Endothelial cell (in vitro differentiated cells): ENCODE data around the gene PRPS1L1. TPM values are rescaled to one million over a fixed set of nuclear protein-coding genes. Genes with fewer than 3 reads are reported as not detected.

Source experiments
- DNase-seq: peaks from one replicate; pipeline ENCODE4 v3.0.0; 2021; ENCODE audit warnings: low spot score
- H3K27ac Mint-ChIP-seq: one replicate; pipeline ENCODE4 v1.8.0; 2021; ENCODE audit warnings: mixed read lengths, inconsistent platforms; ENCODE audit not compliant: unreplicated experiment
- H3K27me3 Mint-ChIP-seq: one replicate; pipeline ENCODE4 v1.8.0; 2021; ENCODE audit warnings: mild to moderate bottlenecking, moderate library complexity, mixed read lengths, inconsistent platforms; ENCODE audit not compliant: unreplicated experiment
- H3K36me3 Mint-ChIP-seq: one replicate; pipeline ENCODE4 v1.8.0; 2021; ENCODE audit warnings: mild to moderate bottlenecking, low read depth, mixed read lengths, inconsistent platforms; ENCODE audit not compliant: unreplicated experiment
- H3K4me1 Mint-ChIP-seq: one replicate; pipeline ENCODE4 v1.8.0; 2021; ENCODE audit warnings: mild to moderate bottlenecking, mixed read lengths, inconsistent platforms; ENCODE audit not compliant: unreplicated experiment
- H3K4me3 Mint-ChIP-seq: one replicate; pipeline ENCODE4 v1.8.0; 2021; ENCODE audit warnings: mild to moderate bottlenecking, mixed read lengths, inconsistent platforms; ENCODE audit not compliant: unreplicated experiment
- H3K9me3 Mint-ChIP-seq: one replicate; pipeline ENCODE4 v1.8.0; 2021; ENCODE audit warnings: mixed read lengths, inconsistent platforms; ENCODE audit not compliant: unreplicated experiment
- CTCF ChIP-seq: fragments of 200-600 bp; sonication (generic); IDR thresholded peaks from one replicate; pipeline ENCODE4 v1.5.0; 2021; ENCODE audit warnings: antibody characterized with exemption; ENCODE audit not compliant: unreplicated experiment
- total RNA-seq: library from RNA; stranded (reverse); fragmentation: NEBNext Ultra II Directional; extraction: Animal tissue kit (Norgen Biotek cat#: 25700); gene quantifications from one replicate; pipeline ENCODE4 v1.2.1, GENCODE V29; 2021; ENCODE audit not compliant: unreplicated experiment

The PRPS1L1 gene
- total RNA-seq, 1 donor from 2014 or later: not detected

GRCh38 chr7:18036783-18037182, 9.1 kb upstream of the PRPS1L1 start:
- Mint-ChIP-seq H3K4me1 (no peaks in the 10 kb centered on the region), H3K36me3 (no peaks in the 10 kb centered on the region), H3K27ac (no peak overlapping the region), H3K9me3 (no peaks in the 10 kb centered on the region), H3K27me3 (no peaks in the 10 kb centered on the region), H3K4me3 (no peak overlapping the region)
- DNase-seq: no peak
- TF ChIP-seq CTCF: no peak

GRCh38 chr7:18030758-18031157, 3.1 kb upstream of the PRPS1L1 start:
- no peak overlapping the region for H3K27ac Mint-ChIP-seq
- no peak for DNase-seq
- H3K9me3 Mint-ChIP-seq: no peaks in the 10 kb centered on the region
- H3K4me1 Mint-ChIP-seq: no peaks in the 10 kb centered on the region
- TF ChIP-seq CTCF: no peak
- H3K27me3 Mint-ChIP-seq: no peaks in the 10 kb centered on the region
- no peak overlapping the region for H3K4me3 Mint-ChIP-seq
- no peaks in the 10 kb centered on the region for H3K36me3 Mint-ChIP-seq

GRCh38 chr7:18020138-18020715, 7.4 kb downstream of the PRPS1L1 start:
- H3K36me3 Mint-ChIP-seq: no peaks in the 10 kb centered on the region

GRCh38 chr7:18019555-18019954, 8.1 kb downstream of the PRPS1L1 start:
- H3K27ac Mint-ChIP-seq: peak overlapping the region; percentile 88
- H3K27me3 Mint-ChIP-seq: peaks cover under 1% of the 10 kb centered on the region
- H3K4me3 Mint-ChIP-seq: peak overlapping the region; percentile 1
- H3K4me1 Mint-ChIP-seq: peaks cover 19% of the 10 kb centered on the region
- no peaks in the 10 kb centered on the region for H3K36me3 Mint-ChIP-seq
- TF ChIP-seq CTCF: no peak
- H3K9me3 Mint-ChIP-seq: no peaks in the 10 kb centered on the region
- no peak for DNase-seq

More at GRCh38 chr7:18020138-18020715, 7.4 kb downstream of the PRPS1L1 start:
- no peak for DNase-seq
- Mint-ChIP-seq H3K4me3 (peak overlapping the region; percentile 1), H3K9me3 (no peaks in the 10 kb centered on the region), H3K27me3 (no peaks in the 10 kb centered on the region), H3K27ac (peak overlapping the region; percentile 88), H3K4me1 (peaks cover 19% of the 10 kb centered on the region)
- no peak for TF ChIP-seq CTCF

- Mint-ChIP-seq H3K27me3 (peaks cover 2% of the 10 kb centered on the region), H3K4me1 (peaks cover 19% of the 10 kb centered on the region), H3K4me3 (no peak overlapping the region), H3K27ac (peak overlapping the region; percentile 24), H3K36me3 (no peaks in the 10 kb centered on the region), H3K9me3 (no peaks in the 10 kb centered on the region)
- DNase-seq: no peak
- no peak for TF ChIP-seq CTCF
Measured at GRCh38 chr7:18018296-18019215, 9.1 kb downstream of the PRPS1L1 start.
